ENCODE measurements around the gene PFKFB1.

The PFKFB1 gene

DNA sequence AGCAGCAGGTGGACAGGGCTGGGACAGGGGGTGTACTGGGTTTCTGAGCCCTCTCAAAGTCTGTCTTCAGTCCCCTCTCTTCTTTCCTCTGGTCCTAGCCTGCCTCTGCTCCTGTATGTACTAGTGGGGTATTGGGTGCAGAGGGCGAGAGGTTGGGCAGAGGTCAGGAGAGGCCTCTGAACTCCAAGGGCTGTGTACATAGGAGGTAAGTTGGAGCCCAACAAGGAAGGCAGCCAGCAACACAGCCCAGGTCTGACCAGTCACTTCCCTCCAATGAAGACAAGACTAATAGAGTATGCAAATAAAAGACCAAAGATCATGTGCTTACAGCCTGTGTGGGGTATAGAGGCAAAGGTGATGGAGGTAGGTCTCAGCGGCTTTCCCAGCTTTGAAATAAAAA is at the start of gene PFKFB1:
Gene PFKFB1 (minus strand): TSS at position 90 of the 400 bp plus-strand sequence. CDS start 181 bp downstream, outside the sequence.
- DNase-seq, result no peak

DNA sequence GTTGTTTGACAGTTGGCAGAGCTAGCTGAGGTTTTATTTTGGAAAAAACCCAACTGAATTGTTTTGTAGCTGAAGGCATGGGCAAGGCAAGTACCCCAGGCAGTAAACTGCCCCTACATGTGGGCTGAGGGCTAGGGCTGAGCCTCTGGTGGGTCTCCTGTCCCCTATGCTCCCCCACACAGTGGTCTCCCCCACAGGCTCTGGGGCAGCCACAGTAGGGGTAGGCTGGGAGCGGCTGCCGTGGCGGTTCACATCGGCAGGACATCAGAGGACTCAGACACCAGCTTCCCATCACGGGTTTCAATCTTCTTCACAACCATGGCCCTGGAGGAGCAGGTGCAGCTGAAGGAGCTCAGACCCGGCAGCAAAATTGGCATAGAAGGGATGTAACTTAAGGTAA is 47.5 kb upstream of the PFKFB1 start:
- DNase-seq, result no peak

DNA sequence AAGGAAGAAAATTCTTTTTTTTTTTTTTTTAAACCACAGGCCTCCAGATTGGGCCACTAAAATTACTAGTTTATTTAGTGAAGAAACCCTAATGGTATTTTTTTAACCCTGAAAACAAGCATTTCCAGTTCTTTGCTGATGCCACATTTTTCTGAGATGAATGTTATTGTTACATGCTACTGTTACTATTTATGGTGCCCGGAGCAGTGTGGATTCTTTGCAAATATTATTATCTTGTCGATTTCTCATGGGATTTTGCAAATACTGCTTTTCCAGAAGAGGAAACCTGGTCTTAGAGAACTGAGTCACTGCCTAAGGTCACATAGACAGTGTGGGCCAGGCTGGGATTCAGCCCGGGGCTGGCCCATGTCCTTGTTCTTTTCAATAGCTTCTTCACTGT is 45.5 kb upstream of the PFKFB1 start:
- no peak for DNase-seq

DNA sequence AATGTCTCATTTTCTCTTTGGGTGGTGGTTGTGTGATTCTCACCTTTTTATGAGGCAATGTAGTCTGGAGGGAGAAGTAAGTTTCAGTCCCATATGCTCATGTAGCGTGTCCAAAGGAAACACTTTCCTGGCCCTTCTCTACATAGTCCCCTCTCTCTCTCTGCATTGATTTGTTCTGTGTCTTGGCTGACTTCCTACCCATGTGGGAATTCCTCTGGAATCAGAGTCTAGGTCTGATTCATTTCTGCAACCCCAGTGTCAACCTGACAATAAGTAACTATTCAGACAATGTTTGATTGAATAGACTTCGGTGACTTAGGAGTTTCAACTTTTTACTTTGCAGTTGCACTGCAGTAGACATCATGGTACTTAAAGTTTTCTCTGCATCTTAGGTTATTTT is 39.4 kb upstream of the PFKFB1 start:
- DNase-seq, result no peak

DNA sequence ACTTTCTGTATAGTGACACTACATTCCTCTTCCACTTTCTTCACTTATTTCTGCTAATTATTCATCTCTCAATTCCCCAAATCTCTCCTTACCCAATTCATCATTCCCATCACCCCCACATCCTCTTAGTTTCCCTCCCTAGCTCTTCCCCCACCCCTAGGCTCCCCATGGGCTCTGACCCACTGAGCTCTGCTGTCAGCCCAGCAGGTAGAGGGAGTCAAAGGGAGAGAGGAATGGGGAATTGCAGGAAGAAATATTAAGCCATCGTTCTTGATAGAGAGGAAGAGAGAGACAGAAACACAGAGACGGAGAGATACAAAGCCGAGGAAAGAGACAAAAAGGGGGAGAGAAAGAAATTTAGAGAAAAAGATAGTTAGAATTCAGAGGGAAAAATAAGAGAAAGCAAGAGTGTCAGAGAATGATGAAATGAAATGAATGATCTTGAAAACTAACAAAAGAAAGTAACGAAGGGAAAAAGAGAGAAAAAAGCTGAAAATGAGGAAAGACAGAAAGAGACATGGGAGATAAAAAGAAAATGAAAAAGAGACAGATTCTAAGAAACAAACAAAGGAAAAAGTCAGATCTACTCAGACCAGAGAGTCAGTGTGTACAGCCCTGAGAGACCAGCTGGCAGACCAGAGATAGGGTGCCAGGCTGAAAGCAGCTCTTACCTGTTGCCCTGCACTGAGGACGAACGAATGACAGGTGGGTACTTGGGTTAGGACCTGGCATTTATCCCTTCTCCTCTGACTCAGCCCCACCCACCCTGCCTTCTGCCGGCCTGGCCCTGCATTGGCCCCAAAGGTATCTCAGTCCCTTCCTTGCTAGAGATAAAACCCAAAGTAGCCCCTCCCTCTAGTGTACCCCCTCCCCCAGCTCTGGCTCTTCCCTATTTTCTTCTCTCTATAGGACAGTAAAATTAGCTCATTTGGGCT is 36.5 kb upstream of the PFKFB1 start, which contains the start of gene ALAS2:
Gene ALAS2 (minus strand): TSS at position 707 of the 935 bp plus-strand sequence. CDS start 4,977 bp downstream, outside the sequence.
- DNase-seq, result no peak

DNA sequence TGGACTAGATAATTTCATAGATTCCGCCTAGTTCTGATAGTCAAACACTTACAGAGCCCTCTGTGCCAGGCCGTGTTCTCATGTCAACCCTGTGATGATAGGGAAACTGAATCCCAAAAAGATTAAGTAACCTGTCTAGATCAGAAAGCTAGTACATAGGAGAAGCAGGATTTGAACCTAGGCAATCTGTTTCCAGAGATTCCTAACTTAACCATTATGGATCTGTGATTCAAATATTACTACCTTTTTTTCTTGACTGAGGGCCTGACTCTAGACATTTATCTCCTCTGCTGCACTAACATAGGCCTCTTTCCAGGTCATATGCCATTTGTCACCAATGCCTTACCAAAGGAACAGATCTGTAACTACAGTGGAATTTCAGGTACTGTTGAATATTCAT is 35.3 kb upstream of the PFKFB1 start:
- no peak for DNase-seq

DNA sequence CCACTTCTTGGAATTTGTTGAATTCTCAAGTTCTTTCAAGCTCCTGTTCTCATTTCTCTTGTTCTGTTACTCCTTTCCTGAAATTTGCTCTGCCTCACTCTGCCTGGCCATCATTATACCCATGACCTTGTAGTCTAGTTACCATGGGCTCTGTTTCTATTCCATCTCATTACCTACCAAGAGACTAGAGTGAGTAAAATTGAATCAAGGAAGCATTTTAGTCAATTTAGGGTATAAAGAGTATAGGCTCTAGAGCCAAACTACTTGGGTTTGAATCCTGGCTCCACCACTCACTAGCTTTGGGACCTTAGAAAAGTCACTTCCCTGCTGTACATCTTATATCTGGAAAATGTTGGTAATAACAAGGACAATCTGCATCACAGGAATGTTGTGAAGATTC is 34.6 kb upstream of the PFKFB1 start:
- DNase-seq, result no peak

DNA sequence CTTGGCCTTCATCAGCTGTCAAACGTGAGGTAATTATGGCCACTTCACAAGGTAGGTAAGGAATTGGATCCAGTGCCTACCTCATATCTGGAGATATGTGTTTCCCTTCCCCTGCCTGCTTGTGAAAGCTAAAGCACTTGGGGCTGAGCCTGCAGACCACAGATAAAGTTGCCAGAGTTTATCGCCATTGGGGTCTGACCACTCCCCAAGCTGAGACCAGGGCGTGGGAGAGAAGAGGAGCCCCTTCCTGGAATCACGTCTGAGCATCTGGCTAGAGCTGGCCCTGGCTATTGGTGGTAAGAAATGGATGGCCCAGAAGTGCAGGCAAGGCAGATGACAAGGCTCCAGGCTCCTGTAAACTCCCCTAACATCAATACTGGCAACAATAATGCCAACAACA is 34.1 kb upstream of the PFKFB1 start:
- DNase-seq, result no peak

DNA sequence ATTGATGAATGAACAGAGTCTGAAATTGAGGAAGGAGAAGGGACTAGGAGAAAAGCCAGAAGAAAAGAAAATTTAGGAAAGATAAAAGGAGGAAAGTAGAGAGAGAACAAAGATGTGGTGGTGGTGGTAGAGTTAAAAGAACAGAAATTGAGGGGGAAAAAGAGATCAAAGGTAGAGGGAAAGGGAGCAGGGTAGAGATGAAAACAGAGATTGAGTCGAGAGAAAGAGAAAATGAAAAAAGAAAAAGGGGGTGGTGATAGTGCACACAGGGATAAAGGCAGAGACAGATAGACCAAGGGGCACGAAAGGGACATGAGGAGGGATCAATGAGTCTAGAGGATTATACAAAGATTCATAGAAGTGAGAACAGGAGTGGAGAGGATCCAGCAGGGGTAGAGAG is 32.9 kb upstream of the PFKFB1 start:
- no peak for DNase-seq

DNA sequence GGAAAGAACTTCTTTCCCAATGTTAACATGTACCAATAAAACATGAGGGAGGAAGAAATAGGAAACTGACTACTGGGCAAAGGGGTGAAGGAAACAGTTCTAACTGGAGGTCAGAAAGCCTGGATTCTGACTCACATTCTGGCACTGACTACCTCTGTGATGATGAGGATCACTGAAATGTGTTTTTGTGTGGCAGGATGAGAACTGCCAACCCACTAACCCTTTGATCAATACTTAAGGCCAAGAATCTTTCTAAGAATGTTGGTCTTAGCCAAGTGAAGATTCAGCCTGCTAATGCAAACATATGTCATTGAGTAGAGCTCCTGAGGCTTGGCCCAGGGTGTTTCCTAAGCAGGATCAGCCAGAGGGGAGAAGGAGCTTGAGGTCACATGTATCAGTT is 32.2 kb upstream of the PFKFB1 start:
- no peak for DNase-seq

DNA sequence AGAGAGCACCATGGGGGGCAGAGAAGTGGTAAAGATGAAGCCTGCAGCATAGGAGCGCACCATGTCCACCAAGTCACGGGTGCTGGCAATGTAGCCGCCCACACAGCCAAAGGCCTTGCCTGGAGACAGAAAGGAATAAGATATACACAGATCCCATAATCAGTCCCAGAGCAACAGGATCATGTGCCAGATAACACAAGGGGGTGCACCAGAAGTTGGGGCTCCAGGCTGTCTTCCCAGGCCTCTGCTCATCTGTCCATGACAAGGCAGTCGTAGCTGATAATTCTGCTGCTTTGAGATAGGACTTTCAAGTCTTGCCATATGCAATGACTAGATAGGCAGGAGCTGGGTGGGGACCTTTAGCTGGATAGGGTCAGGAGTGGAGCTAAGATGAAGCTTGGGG is 20.9 kb upstream of the PFKFB1 start:
- no peak for DNase-seq

DNA sequence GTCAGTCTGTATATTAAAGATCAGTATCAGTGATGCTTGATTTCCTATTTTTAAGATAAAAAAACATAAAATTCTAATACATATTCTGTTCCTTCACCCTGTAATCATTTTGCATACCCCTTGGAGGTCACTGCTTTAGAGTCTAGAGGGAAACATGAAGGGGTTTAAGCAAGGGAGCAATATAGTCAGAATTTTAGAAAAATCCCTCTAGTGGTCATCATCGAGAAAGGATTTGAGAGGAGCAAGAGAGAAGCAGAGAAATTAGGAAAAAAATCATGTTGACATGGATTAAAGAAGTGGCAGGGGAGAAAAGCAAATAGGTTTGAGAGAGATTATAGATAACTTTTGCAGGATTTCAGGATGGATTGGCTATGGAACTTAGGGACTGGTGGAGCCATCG is 17.3 kb upstream of the PFKFB1 start:
- no peak for DNase-seq

DNA sequence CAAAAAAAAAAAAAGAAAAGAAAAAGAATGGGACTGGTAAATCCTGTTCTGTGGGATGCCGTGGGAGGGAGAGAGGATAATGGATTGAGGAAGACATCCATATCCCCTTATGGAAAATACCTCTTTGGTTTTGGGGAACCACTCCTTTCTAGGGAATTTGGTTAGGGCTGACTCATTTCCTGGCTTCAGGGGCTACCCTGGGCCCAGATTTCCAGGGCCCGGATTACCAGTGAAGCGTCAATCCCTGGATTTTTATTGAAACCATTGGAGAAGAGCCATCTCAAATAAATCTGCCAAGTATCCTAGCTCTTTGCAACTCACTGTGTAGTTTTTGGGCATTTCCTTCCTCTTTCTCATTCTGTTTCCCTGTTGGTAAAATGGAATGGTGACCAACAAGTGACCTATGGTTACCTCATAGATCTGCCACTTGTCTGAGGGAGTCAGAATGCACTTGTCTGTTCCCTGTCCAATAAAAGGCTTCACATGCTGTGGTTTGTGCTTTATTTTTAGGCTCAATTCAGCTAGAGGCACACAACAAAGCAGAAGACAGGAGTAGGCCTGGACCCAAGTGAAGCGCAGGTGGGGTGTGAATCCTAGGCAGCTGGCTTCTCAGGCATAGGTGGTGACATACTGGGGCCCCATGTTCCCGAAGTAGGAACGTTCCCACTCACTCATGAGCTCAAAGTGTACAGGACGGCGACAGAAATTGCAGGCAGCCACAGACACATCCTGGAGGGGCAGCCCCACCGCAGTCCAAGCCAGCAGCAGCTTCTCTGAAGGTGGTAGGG is 14.8 kb upstream of the PFKFB1 start:
- DNase-seq, result no peak

DNA sequence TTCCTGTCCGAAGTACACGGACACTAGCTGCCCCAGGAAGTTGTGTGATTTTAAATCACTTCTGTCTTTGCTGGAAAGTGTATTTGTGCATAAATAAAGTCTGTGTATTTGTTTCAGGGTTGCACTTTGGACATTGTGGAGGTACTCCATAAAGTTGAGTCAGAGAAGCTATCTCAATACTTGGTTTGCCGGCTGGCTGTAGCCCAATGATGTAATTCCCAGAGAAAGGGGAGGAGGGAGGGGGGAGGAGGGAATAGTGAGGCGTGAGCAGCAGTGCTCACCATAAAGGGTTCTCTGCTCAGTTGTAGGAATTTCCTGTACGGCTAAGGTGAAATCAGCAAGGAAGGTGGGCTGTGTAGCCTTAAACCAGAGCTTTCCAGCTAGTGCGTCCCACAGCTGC is 13.7 kb upstream of the PFKFB1 start:
- DNase-seq, result no peak

DNA sequence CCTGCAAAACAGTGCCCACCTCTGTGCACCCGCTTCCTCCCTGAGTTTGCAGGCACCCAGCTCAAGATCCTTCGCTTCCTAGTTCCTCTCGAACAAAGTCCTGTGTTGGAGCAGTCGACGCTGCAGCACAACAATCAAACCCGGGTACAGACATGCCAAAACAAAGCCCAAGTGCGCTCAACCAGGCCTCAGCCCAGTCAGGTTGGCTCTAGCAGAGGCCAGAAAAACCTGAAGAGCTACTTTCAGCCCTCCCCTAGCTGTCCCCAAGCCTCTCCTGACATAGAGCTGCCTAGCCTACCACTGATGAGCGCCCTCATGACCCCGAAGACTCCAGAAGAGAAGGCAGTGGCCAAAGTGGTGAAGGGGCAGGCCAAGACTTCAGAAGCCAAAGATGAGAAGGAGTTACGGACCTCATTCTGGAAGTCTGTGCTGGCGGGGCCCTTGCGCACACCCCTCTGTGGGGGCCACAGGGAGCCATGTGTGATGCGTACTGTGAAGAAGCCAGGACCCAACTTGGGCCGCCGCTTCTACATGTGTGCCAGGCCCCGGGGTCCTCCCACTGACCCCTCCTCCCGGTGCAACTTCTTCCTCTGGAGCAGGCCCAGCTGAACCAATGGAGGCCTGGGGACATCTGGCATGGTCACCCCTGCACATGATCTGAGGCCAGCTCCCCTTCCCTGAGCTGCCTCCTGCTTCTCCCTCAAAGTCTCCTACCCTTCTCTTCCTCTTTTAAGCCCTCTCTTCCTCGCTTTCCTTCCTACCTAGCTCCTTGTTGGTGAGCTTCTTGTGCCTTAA is 13.0 kb upstream of the PFKFB1 start:
- no peak for DNase-seq

DNA sequence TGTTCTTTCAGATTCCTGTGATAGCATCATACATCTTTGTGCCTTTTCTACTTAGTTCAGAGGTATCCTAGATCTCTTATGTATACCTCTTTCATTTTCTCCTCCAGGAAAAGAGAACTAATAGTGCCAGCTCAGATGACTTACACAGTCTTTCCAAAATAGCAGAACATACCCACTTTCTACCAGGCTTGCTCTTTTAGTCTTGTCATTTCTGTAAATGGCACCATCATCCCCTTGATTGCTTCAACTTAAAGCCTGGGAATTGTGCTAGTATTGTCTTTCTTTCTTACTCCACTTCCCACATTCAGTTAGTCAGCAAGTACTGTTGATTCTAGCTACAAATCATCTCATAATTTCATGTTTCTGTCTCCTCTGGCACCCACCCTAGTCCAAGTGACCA is 11.3 kb upstream of the PFKFB1 start:
- no peak for DNase-seq

DNA sequence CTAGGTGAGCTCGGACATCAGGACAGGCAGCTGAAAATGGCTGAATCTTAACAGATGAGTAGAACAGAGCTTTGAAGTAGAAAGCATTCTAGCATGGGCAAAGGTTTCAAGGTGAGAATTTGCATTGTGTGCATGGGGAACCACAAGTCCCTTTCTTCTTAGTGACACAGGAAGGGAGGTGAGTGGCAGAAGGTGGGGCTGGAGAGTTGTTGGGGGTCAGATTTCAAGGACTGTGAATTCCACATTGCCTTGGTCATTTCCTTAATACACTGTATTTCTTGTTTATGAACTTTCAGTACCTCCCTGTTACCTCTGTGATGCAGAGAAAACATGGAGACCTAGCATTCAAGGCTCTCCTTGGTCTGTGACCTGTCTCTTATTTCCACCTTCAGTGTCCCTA is 10.2 kb upstream of the PFKFB1 start:
- no peak for DNase-seq

DNA sequence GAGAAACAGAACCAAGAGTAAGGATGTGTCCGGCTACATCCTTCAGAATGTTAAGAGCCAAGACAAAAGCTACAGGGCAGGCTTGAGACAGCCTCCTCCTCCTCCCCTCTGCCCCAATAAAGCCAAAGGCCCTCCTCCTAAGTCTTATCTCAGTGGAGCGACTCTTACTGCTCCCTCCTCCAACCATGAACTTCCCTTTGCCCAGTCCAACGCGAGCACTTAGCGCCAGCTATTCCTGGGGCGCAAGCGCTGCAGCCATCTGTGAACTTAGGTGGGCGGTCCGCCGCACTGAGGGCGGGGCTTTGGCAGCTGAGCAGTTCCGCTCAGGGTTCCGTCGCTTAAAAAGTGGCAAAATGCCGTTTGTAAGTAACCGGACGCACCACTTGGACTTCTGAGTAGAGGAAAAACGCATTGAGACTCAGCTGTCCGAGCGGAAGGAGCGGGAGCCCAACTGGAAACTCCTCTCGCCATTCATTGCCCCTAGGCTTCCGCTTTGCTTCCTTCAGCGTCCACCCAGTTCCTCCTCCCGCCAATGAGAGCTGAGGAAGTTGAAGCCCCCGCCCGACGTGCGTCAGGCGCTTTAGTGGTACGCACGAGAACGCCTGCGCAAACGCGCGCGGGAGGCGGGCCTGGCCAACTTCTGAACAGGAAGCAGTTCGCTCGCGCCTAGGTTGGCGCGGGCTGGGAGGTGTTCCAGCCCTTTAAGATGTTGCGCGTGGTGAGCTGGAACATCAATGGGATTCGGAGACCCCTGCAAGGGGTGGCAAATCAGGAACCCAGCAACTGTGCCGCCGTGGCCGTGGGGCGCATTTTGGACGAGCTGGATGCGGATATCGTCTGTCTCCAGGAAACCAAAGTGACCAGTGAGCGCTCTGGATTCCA is 6.0 kb upstream of the PFKFB1 start, which contains the start of gene APEX2:
Gene APEX2 (plus strand): TSS at position 647 of the 882 bp plus-strand sequence. CDS start 60 bp downstream, at position 707.
- peak; percentile 79 for DNase-seq

DNA sequence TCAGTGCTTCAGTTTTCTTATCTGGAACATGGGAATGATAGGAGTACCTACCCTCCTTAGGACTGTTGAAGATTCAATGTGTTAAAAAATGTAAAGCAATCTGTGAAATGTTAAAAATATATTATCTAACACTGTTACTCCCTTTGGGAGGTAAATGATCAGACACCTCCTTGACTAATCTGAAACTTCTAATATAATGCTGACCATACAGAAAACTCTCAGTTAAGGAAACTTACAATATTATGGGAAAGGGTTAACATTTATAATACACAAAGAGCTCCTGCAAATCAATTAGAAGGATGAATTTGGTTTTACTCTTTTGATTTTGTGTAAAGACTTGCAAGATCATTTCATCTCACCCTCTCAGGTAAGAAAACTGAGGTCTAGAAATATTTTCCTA is 1.6 kb upstream of the PFKFB1 start:
- no peak for DNase-seq

DNA sequence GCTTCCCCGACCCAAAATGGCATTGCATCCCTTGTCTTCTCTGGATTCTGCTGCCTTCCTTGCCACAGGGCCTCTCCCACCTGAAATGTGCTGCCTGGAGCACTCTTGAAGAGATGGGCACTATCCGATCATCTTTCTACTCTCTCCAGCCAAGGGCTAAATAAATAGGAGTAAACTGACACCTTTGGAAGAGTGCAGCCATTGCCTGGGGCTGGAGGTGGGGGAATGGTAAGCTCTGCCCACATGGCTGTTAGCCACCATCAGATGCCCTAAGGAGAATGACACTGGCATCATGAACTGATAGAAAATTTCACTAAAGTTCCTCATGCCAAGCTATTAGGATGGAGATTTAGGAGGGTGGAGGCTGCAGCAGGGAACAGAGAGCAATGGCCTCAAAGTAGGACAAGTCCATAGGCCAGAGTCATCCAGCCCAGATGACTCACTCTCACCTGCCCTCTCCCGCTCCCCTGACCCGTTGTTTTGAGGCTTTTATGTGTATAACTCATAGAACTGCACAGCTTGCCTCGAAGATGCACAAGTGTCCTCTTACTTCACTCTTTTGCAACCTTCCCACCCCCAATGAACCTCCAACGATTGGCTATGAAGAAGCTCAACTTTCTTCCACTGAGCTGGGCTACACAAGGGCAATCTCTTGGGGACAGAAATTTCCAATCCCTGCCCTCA is 822 bp upstream of the PFKFB1 start:
- DNase-seq, result no peak

DNA sequence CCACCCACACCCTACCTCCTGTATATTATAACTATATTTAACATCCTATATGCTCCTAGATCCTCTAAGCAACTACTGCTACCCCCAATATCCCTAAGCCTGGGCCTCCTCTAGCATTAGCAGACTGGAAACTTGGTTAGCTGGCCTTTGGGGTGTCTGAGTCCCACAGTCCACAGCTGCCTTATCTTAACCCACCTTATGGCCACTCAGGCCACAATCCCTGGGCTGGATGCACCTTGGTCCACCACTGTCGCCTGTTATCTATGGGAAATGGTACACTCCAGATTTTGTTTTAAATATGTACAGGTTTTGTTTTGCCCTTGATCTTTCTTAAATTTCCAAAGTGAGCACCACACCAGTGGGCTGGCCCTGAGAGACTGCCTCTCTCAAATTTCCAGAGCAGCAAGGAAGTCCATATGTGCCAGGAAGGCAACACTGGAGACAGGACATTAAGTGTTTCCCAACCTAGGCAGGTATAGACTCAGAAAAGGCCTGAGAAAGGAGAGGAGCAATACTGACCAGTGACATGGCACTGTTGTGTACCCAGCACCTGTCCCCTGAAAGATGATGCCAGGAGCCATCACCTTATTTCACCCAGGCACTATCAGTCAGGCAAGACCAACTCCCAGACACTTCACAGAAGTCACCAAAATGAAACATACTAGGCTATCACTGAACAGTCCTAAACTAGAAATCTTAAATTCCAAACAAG is 921 bp downstream of the PFKFB1 start:
- DNase-seq, result no peak

All from amniotic stem cell (primary cell).